Neural cell (in vitro differentiated cells): Measurements from ENCODE around the gene GINS2. TPM values are rescaled to one million over a fixed set of nuclear protein-coding genes. Genes with fewer than 3 reads are reported as not detected.

Experiments used
- H2AFZ ChIP-seq: fragments of 200-600, 300-800 bp; sonication (generic), shearing (Covaris generic); 2 replicates; pipeline ENCODE4 v1.6.0; 2014; ENCODE audit warnings: low read depth, mild to moderate bottlenecking, antibody characterized with exemption, low read length, moderate library complexity
- H3F3A ChIP-seq: fragments of 200-600 bp; shearing (Covaris generic); 2 replicates; pipeline ENCODE4 v1.6.1; 2016; ENCODE audit warnings: mild to moderate bottlenecking, moderate library complexity, mixed read lengths, antibody characterized with exemption, low read length; ENCODE audit not compliant: insufficient read depth, poor library complexity, severe bottlenecking
- H3K27ac ChIP-seq: fragments of 200-600, 300-800 bp; sonication (generic), shearing (Covaris generic); 2 replicates; pipeline ENCODE4 v1.5.1; 2014; ENCODE audit warnings: mild to moderate bottlenecking, low read length, moderate library complexity
- H3K27me3 ChIP-seq: fragments of 300-800, 200-600 bp; sonication (generic), shearing (Covaris generic); 2 replicates; pipeline ENCODE4 v1.6.0; 2014; ENCODE audit warnings: mild to moderate bottlenecking, low read depth, low read length, moderate library complexity; ENCODE audit not compliant: insufficient read depth
- H3K36me3 ChIP-seq: fragments of 300-800, 200-600 bp; sonication (generic), shearing (Covaris generic); 2 replicates; pipeline ENCODE4 v1.5.1; 2014; ENCODE audit warnings: mild to moderate bottlenecking, antibody characterized with exemption, low read length, moderate library complexity; ENCODE audit not compliant: insufficient read depth
- H3K4me2 ChIP-seq: fragments of 300-800, 200-600 bp; sonication (generic), shearing (Covaris generic); 2 replicates; pipeline ENCODE4 v1.6.0; 2014; ENCODE audit warnings: mild to moderate bottlenecking, low read length
- H3K4me3 ChIP-seq: fragments of 300-800, 200-600 bp; sonication (generic), shearing (Covaris generic); 2 replicates; pipeline ENCODE4 v1.5.1; 2014; ENCODE audit warnings: mild to moderate bottlenecking, low read length, moderate library complexity
- H3K79me2 ChIP-seq: fragments of 200-600 bp; shearing (Covaris generic); replicated peaks from 2 replicates; pipeline ENCODE4 v1.6.0; 2014; ENCODE audit warnings: mild to moderate bottlenecking, low read length, moderate library complexity; ENCODE audit not compliant: insufficient read depth
- H3K9ac ChIP-seq: fragments of 300-800, 200-600 bp; sonication (generic), shearing (Covaris generic); 2 replicates; pipeline ENCODE4 v1.6.1; 2016; ENCODE audit warnings: mild to moderate bottlenecking, low read length, mixed read lengths
- H3K9me2 ChIP-seq: fragments of 200-600 bp; shearing (Covaris generic); 2 replicates; pipeline ENCODE4 v1.6.1; 2016; ENCODE audit warnings: mild to moderate bottlenecking, low read length, mixed read lengths; ENCODE audit not compliant: insufficient read depth
- H3K9me3 ChIP-seq: fragments of 200-600, 300-800 bp; sonication (generic), shearing (Covaris generic); 2 replicates; pipeline ENCODE4 v1.6.1; 2016; ENCODE audit warnings: mild to moderate bottlenecking, mixed run types, low read length, moderate library complexity, mixed read lengths
- H4K20me1 ChIP-seq: fragments of 200-600 bp; shearing (Covaris generic); 2 replicates; pipeline ENCODE4 v1.6.1; 2016; ENCODE audit warnings: mild to moderate bottlenecking, mixed run types; ENCODE audit not compliant: insufficient read depth
- CTCF ChIP-seq: fragments of 450-650 bp; IDR thresholded peaks from 2 replicates; pipeline ENCODE4 v1.5.1; 2014; ENCODE audit warnings: antibody characterized with exemption, mild to moderate bottlenecking, moderate library complexity; ENCODE audit not compliant: poor library complexity, severe bottlenecking
- EP300 ChIP-seq: fragments of 450-650 bp; conservative IDR thresholded peaks from 2 replicates; pipeline ENCODE4 v1.6.1; 2014; ENCODE audit warnings: antibody characterized with exemption, mild to moderate bottlenecking, moderate library complexity; ENCODE audit not compliant: poor library complexity, severe bottlenecking
- EZH2 ChIP-seq: fragments of 200-600, 300-800 bp; shearing (Covaris generic), sonication (generic); IDR thresholded peaks from 2 replicates; pipeline ENCODE4 v1.6.1; 2014; ENCODE audit warnings: antibody characterized with exemption, low read length, borderline replicate concordance, mild to moderate bottlenecking; ENCODE audit not compliant: insufficient read depth, poor library complexity, severe bottlenecking
- MXI1 ChIP-seq: fragments of 450-650 bp; conservative IDR thresholded peaks from 2 replicates; pipeline ENCODE4 v1.6.1; 2014; ENCODE audit warnings: antibody characterized with exemption, mild to moderate bottlenecking; ENCODE audit not compliant: poor library complexity, severe bottlenecking
- POLR2AphosphoS5 ChIP-seq: IDR thresholded peaks from 2 replicates; pipeline ENCODE4 v1.6.1; 2012
- RAD21 ChIP-seq: fragments of 450-650 bp; conservative IDR thresholded peaks from 2 replicates; pipeline ENCODE4 v1.6.1; 2014; ENCODE audit warnings: antibody characterized with exemption, mild to moderate bottlenecking, moderate library complexity
- SMC3 ChIP-seq: fragments of 450-650 bp; conservative IDR thresholded peaks from 2 replicates; pipeline ENCODE4 v1.6.1; 2014; ENCODE audit warnings: antibody characterized with exemption, mild to moderate bottlenecking, moderate library complexity; ENCODE audit not compliant: poor library complexity
- TAF1 ChIP-seq: IDR thresholded peaks from 2 replicates; pipeline ENCODE4 v1.6.1; 2012; ENCODE audit warnings: low read depth
- polyA plus RNA-seq: library from polyadenylated mRNA; depleted of rRNA; stranded (reverse); fragments of >200 nt; gene quantifications from 2 replicates; pipeline ENCODE4 v1.2.3, GENCODE V29; 2014
- TF ChIP-seq, protein P1 (sequence below): IDR thresholded peaks from 2 replicates; pipeline ENCODE4 v1.6.1; 2012; ENCODE audit warnings: borderline replicate concordance

GINS2 gene
- polyA plus RNA-seq, 1 donor from 2014 or later: 9.2 TPM

- Histone ChIP-seq H3K9me3 (no peaks in the 10 kb centered on the region), H3K4me3 (no peak overlapping the region), H3K79me2 (no peaks in the 10 kb centered on the region), H3K9me2 (no peaks in the 10 kb centered on the region), H3K27ac (no peak overlapping the region), H3K9ac (no peak overlapping the region), H4K20me1 (no peaks in the 10 kb centered on the region), H3K36me3 (no peaks in the 10 kb centered on the region), H3K27me3 (no peaks in the 10 kb centered on the region), H3K4me2 (no peak overlapping the region), H3F3A (no peaks in the 10 kb centered on the region), H2AFZ (no peak overlapping the region)
- TF ChIP-seq CTCF (no peak), EP300 (no peak), TAF1 (no peak), SMC3 (no peak), RAD21 (no peak), MXI1 (no peak), POLR2AphosphoS5 (no peak), EZH2 (no peak)
- TF ChIP-seq, protein P1, sequence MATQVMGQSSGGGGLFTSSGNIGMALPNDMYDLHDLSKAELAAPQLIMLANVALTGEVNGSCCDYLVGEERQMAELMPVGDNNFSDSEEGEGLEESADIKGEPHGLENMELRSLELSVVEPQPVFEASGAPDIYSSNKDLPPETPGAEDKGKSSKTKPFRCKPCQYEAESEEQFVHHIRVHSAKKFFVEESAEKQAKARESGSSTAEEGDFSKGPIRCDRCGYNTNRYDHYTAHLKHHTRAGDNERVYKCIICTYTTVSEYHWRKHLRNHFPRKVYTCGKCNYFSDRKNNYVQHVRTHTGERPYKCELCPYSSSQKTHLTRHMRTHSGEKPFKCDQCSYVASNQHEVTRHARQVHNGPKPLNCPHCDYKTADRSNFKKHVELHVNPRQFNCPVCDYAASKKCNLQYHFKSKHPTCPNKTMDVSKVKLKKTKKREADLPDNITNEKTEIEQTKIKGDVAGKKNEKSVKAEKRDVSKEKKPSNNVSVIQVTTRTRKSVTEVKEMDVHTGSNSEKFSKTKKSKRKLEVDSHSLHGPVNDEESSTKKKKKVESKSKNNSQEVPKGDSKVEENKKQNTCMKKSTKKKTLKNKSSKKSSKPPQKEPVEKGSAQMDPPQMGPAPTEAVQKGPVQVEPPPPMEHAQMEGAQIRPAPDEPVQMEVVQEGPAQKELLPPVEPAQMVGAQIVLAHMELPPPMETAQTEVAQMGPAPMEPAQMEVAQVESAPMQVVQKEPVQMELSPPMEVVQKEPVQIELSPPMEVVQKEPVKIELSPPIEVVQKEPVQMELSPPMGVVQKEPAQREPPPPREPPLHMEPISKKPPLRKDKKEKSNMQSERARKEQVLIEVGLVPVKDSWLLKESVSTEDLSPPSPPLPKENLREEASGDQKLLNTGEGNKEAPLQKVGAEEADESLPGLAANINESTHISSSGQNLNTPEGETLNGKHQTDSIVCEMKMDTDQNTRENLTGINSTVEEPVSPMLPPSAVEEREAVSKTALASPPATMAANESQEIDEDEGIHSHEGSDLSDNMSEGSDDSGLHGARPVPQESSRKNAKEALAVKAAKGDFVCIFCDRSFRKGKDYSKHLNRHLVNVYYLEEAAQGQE: no peak
Observed at GRCh38 chr16:85655216-85656129, 33.3 kb downstream of the GINS2 start.

GRCh38 chr16:85654251-85655095 lies 34.3 kb downstream of the GINS2 start:
- Histone ChIP-seq H3K79me2 (no peaks in the 10 kb centered on the region), H3K27ac (no peak overlapping the region), H3K4me3 (no peak overlapping the region), H3K9me2 (no peaks in the 10 kb centered on the region), H3K4me2 (no peak overlapping the region), H3K36me3 (no peaks in the 10 kb centered on the region), H4K20me1 (no peaks in the 10 kb centered on the region), H3K27me3 (no peaks in the 10 kb centered on the region), H3K9ac (no peak overlapping the region), H2AFZ (no peak overlapping the region), H3F3A (no peaks in the 10 kb centered on the region), H3K9me3 (no peaks in the 10 kb centered on the region)
- TF ChIP-seq POLR2AphosphoS5: no peak
- no peak for TF ChIP-seq SMC3
- no peak for TF ChIP-seq MXI1
- TF ChIP-seq EP300: no peak
- TF ChIP-seq CTCF: no peak
